HEK293 (cell line): ENCODE measurements around the gene CFAP119.

Experiments used
- GLI2 ChIP-seq: fragments of 450-650 bp; formaldehyde crosslinking; IDR thresholded peaks from 2 replicates; pipeline ENCODE4; 2017; ENCODE audit warnings: missing biosample characterization, missing genetic modification characterization, low read depth, borderline replicate concordance
- KLF8 ChIP-seq: fragments of 450-650 bp; formaldehyde crosslinking; IDR thresholded peaks from 2 replicates; pipeline ENCODE4 v1.5.1; 2016; ENCODE audit warnings: missing biosample characterization, missing genetic modification characterization
- PBX3 ChIP-seq: sonication (generic); formaldehyde crosslinking; IDR thresholded peaks from 2 replicates; pipeline ENCODE4 v1.8.1; 2022; ENCODE audit warnings: mild to moderate bottlenecking, moderate library complexity, missing genetic modification reagents
- SP2 ChIP-seq: fragments of 450-650 bp; formaldehyde crosslinking; IDR thresholded peaks from 2 replicates; pipeline ENCODE4 v1.5.1; 2016; ENCODE audit warnings: missing biosample characterization, missing genetic modification characterization
- WT1 ChIP-seq: fragments of 450-650 bp; formaldehyde crosslinking; IDR thresholded peaks from 2 replicates; pipeline ENCODE4 v1.5.1; 2016; ENCODE audit warnings: missing biosample characterization, missing genetic modification characterization
- YY1 ChIP-seq: fragments of 450-650 bp; formaldehyde crosslinking; IDR thresholded peaks from 2 replicates; pipeline ENCODE4 v1.5.1; 2018; ENCODE audit warnings: missing biosample characterization, missing genetic modification characterization
- ZBTB1 ChIP-seq: fragments of 450-650 bp; formaldehyde crosslinking; IDR thresholded peaks from 2 replicates; pipeline ENCODE4 v1.5.1; 2016; ENCODE audit warnings: missing biosample characterization, missing genetic modification characterization
- ZBTB11 ChIP-seq: fragments of 450-650 bp; formaldehyde crosslinking; conservative IDR thresholded peaks from 2 replicates; pipeline ENCODE4 v1.5.1; 2016; ENCODE audit warnings: low read depth, missing biosample characterization, missing genetic modification characterization
- ZBTB48 ChIP-seq: fragments of 450-650 bp; formaldehyde crosslinking; IDR thresholded peaks from 2 replicates; pipeline ENCODE4 v1.5.1; 2016; ENCODE audit warnings: missing biosample characterization, missing genetic modification characterization
- ZBTB7A ChIP-seq: fragments of 450-650 bp; formaldehyde crosslinking; IDR thresholded peaks from 2 replicates; pipeline ENCODE4 v1.5.1; 2016; ENCODE audit warnings: low read depth, missing biosample characterization, missing genetic modification characterization
- ZBTB8A ChIP-seq: fragments of 450-650 bp; formaldehyde crosslinking; IDR thresholded peaks from 2 replicates; pipeline ENCODE4 v1.5.1; 2016; ENCODE audit warnings: missing biosample characterization, missing genetic modification characterization
- ZNF24 ChIP-seq: fragments of 450-650 bp; formaldehyde crosslinking; IDR thresholded peaks from 2 replicates; pipeline ENCODE4 v1.5.1; 2016; ENCODE audit warnings: missing biosample characterization, missing genetic modification characterization
- ZNF280D ChIP-seq: fragments of 450-650 bp; formaldehyde crosslinking; IDR thresholded peaks from 2 replicates; pipeline ENCODE4 v1.5.1; 2016; ENCODE audit warnings: missing biosample characterization, missing genetic modification characterization
- ZNF324 ChIP-seq: fragments of 450-650 bp; formaldehyde crosslinking; IDR thresholded peaks from 2 replicates; pipeline ENCODE4 v1.5.1; 2016; ENCODE audit warnings: missing biosample characterization, missing genetic modification characterization
- ZNF341 ChIP-seq: fragments of 450-650 bp; formaldehyde crosslinking; IDR thresholded peaks from 2 replicates; pipeline ENCODE4; 2016; ENCODE audit warnings: low read depth, missing biosample characterization, missing genetic modification characterization
- ZNF394 ChIP-seq: fragments of 450-650 bp; formaldehyde crosslinking; IDR thresholded peaks from 2 replicates; pipeline ENCODE4 v1.5.1; 2016; ENCODE audit warnings: missing biosample characterization, missing genetic modification characterization, mild to moderate bottlenecking, moderate library complexity, borderline replicate concordance
- ZNF664 ChIP-seq: fragments of 450-650 bp; formaldehyde crosslinking; IDR thresholded peaks from 2 replicates; pipeline ENCODE4 v1.5.1; 2016; ENCODE audit warnings: missing biosample characterization, missing genetic modification characterization
- ZNF837 ChIP-seq: fragments of 450-650 bp; formaldehyde crosslinking; IDR thresholded peaks from 2 replicates; pipeline ENCODE4 v1.5.1; 2016; ENCODE audit warnings: missing biosample characterization, missing genetic modification characterization
- ZSCAN30 ChIP-seq: fragments of 450-650 bp; IDR thresholded peaks from 2 replicates; pipeline ENCODE4 v1.5.1; 2018; ENCODE audit warnings: missing biosample characterization, mild to moderate bottlenecking, missing genetic modification characterization, moderate library complexity
- TF ChIP-seq, protein P1 (sequence below): fragments of 450-650 bp; formaldehyde crosslinking; IDR thresholded peaks from 2 replicates; pipeline ENCODE4 v1.5.1; 2016; ENCODE audit warnings: missing biosample characterization, missing genetic modification characterization
- TF ChIP-seq, protein P2 (sequence below): fragments of 450-650 bp; formaldehyde crosslinking; IDR thresholded peaks from 2 replicates; pipeline ENCODE4 v1.5.1; 2016; ENCODE audit warnings: missing biosample characterization, missing genetic modification characterization
- TF ChIP-seq, protein P3 (sequence below): fragments of 450-650 bp; formaldehyde crosslinking; IDR thresholded peaks from 2 replicates; pipeline ENCODE4 v1.5.1; 2016; ENCODE audit warnings: missing biosample characterization, missing genetic modification characterization

Gene CFAP119

DNA sequence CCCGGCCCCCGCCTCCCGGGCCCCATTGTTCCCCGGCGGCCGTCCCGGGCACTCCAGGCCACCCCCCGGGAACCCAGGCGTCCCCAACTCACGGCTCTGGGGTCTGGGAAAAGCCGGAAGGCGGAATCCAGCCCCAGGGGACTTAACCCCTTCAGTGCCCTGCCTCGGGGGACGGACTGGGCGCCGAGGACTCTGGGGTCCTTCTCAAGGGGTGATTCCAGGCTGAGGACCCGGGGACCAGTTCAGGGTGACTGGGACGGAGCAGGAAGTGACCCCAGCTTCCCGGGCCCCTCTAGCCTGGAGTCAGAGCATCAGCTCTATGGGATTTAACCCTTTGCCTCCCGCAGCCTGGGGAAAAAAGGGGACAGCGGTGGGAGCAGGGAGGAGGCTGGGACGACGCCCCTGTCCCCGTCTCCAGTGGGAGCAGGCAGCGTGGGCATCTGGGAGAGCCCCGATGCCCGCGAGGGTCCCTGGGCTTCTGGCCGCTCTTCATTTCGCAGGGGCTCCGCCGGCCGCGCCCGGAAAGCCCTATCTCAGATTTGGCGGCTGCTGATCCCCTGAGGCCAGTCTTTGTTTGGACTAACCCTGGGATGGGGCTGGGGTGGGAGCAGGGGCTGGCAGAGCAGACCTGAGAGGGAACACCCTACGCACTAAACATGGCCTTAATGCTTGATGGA is 25.2 kb upstream of the CFAP119 start, which contains the start of gene ZNF629 (continued):
- TF ChIP-seq ZNF280D (tag by site-specific recombination): no peak
- peak; percentile 95 for TF ChIP-seq ZBTB11 (tag by site-specific recombination)
- peak; percentile 60 for TF ChIP-seq SP2 (tag by site-specific recombination)
- TF ChIP-seq ZNF664: peak; percentile 33; the same call in 1 of the 2 replicates
- TF ChIP-seq ZNF837 (tag by site-specific recombination): no peak
- TF ChIP-seq ZNF324 (tag by site-specific recombination): peak; percentile 86
- peak; percentile 76; the same call in 1 of the 2 replicates for TF ChIP-seq ZNF394 (tag by site-specific recombination)
- TF ChIP-seq, protein P1, sequence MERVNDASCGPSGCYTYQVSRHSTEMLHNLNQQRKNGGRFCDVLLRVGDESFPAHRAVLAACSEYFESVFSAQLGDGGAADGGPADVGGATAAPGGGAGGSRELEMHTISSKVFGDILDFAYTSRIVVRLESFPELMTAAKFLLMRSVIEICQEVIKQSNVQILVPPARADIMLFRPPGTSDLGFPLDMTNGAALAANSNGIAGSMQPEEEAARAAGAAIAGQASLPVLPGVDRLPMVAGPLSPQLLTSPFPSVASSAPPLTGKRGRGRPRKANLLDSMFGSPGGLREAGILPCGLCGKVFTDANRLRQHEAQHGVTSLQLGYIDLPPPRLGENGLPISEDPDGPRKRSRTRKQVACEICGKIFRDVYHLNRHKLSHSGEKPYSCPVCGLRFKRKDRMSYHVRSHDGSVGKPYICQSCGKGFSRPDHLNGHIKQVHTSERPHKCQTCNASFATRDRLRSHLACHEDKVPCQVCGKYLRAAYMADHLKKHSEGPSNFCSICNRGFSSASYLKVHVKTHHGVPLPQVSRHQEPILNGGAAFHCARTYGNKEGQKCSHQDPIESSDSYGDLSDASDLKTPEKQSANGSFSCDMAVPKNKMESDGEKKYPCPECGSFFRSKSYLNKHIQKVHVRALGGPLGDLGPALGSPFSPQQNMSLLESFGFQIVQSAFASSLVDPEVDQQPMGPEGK (tag by site-specific recombination): peak; percentile 66; the same call in 1 of the 2 replicates
- TF ChIP-seq ZNF24 (tag by site-specific recombination): peak; percentile 80
- TF ChIP-seq ZBTB8A (tag by site-specific recombination): peak; percentile 91
- peak; percentile 86 for TF ChIP-seq ZSCAN30 (tag by site-specific recombination)
- peak; percentile 73 for TF ChIP-seq YY1
- TF ChIP-seq ZBTB1: peak; percentile 65; the same call in 1 of the 2 replicates
- TF ChIP-seq, protein P2, sequence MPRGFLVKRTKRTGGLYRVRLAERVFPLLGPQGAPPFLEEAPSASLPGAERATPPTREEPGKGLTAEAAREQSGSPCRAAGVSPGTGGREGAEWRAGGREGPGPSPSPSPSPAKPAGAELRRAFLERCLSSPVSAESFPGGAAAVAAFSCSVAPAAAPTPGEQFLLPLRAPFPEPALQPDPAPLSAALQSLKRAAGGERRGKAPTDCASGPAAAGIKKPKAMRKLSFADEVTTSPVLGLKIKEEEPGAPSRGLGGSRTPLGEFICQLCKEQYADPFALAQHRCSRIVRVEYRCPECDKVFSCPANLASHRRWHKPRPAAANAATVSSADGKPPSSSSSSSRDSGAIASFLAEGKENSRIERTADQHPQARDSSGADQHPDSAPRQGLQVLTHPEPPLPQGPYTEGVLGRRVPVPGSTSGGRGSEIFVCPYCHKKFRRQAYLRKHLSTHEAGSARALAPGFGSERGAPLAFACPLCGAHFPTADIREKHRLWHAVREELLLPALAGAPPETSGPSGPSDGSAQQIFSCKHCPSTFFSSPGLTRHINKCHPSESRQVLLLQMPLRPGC (tag by site-specific recombination): peak; percentile 74
- TF ChIP-seq PBX3 (CRISPR knock-in tag): 0 out of 2 replicates have a peak, but pooled peaks have one; percentile 38
- TF ChIP-seq ZNF341: peak; percentile 77
- TF ChIP-seq ZBTB7A (tag by site-specific recombination): peak; percentile 92
- TF ChIP-seq, protein P3, sequence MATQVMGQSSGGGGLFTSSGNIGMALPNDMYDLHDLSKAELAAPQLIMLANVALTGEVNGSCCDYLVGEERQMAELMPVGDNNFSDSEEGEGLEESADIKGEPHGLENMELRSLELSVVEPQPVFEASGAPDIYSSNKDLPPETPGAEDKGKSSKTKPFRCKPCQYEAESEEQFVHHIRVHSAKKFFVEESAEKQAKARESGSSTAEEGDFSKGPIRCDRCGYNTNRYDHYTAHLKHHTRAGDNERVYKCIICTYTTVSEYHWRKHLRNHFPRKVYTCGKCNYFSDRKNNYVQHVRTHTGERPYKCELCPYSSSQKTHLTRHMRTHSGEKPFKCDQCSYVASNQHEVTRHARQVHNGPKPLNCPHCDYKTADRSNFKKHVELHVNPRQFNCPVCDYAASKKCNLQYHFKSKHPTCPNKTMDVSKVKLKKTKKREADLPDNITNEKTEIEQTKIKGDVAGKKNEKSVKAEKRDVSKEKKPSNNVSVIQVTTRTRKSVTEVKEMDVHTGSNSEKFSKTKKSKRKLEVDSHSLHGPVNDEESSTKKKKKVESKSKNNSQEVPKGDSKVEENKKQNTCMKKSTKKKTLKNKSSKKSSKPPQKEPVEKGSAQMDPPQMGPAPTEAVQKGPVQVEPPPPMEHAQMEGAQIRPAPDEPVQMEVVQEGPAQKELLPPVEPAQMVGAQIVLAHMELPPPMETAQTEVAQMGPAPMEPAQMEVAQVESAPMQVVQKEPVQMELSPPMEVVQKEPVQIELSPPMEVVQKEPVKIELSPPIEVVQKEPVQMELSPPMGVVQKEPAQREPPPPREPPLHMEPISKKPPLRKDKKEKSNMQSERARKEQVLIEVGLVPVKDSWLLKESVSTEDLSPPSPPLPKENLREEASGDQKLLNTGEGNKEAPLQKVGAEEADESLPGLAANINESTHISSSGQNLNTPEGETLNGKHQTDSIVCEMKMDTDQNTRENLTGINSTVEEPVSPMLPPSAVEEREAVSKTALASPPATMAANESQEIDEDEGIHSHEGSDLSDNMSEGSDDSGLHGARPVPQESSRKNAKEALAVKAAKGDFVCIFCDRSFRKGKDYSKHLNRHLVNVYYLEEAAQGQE (tag by site-specific recombination): peak; percentile 76
- peak; percentile 46; the same call in 1 of the 2 replicates for TF ChIP-seq WT1 (tag by site-specific recombination)
- TF ChIP-seq GLI2 (tag by site-specific recombination): no peak
- peak; percentile 98 for TF ChIP-seq ZBTB48
- TF ChIP-seq KLF8: peak; percentile 90
